Hepatocyte (in vitro differentiated cells): ENCODE results near the gene SLMAP. TPM values are rescaled to one million over a fixed set of nuclear protein-coding genes. Genes with fewer than 3 reads are reported as not detected.
A peak's percentile ranks its signal among the peaks of the same experiment; 100 is the strongest.

Experiments used
- DNase-seq: peaks from one replicate; pipeline ENCODE4 v3.0.0-alpha.2; 2016; ENCODE audit warnings: low spot score
- H2AFZ ChIP-seq: fragments of 200-600 bp; sonication (generic); 2 replicates; pipeline ENCODE4 v1.6.0; 2016; ENCODE audit warnings: antibody characterized with exemption, mild to moderate bottlenecking
- H3K27ac ChIP-seq: fragments of 200-600 bp; sonication (generic); 2 replicates; pipeline ENCODE4 v1.5.1; 2016; ENCODE audit warnings: mild to moderate bottlenecking
- H3K27me3 ChIP-seq: fragments of 200-600 bp; sonication (generic); 2 replicates; pipeline ENCODE4 v1.6.1; 2016
- H3K36me3 ChIP-seq: fragments of 200-600 bp; sonication (generic); replicated peaks from 2 replicates; pipeline ENCODE4 v1.5.1; 2016; ENCODE audit warnings: low read depth; ENCODE audit not compliant: insufficient read depth
- H3K4me1 ChIP-seq: fragments of 200-600 bp; sonication (generic); 2 replicates; pipeline ENCODE4 v1.5.1; 2016; ENCODE audit warnings: mild to moderate bottlenecking, moderate library complexity; ENCODE audit not compliant: insufficient read depth
- H3K4me2 ChIP-seq: fragments of 200-600 bp; sonication (generic); 2 replicates; pipeline ENCODE4 v1.6.0; 2016
- H3K4me3 ChIP-seq: fragments of 200-600 bp; sonication (generic); 2 replicates; pipeline ENCODE4 v1.5.1; 2016; ENCODE audit warnings: mild to moderate bottlenecking
- H3K79me2 ChIP-seq: fragments of 200-600 bp; sonication (generic); 2 replicates; pipeline ENCODE4 v1.6.0; 2017; ENCODE audit warnings: mild to moderate bottlenecking
- H3K9me2 ChIP-seq: fragments of 200-600 bp; sonication (generic); replicated peaks from 2 replicates; pipeline ENCODE4 v1.6.0; 2017; ENCODE audit warnings: mild to moderate bottlenecking; ENCODE audit not compliant: insufficient read depth
- H3K9me3 ChIP-seq: fragments of 200-600 bp; sonication (generic); 2 replicates; pipeline ENCODE4 v1.5.1; 2016; ENCODE audit warnings: low read depth, mild to moderate bottlenecking
- H4K20me1 ChIP-seq: fragments of 200-600 bp; sonication (generic); 2 replicates; pipeline ENCODE4 v1.6.0; 2016; ENCODE audit warnings: mild to moderate bottlenecking; ENCODE audit not compliant: insufficient read depth, poor library complexity, severe bottlenecking
- CTCF ChIP-seq: fragments of 200-600 bp; sonication (generic); IDR thresholded peaks from 2 replicates; pipeline ENCODE4 v1.5.1; 2016; ENCODE audit warnings: antibody characterized with exemption, mild to moderate bottlenecking; ENCODE audit not compliant: poor library complexity
- EZH2 ChIP-seq: fragments of 200-600 bp; sonication (generic); IDR thresholded peaks from 2 replicates; pipeline ENCODE4 v1.6.1; 2016; ENCODE audit warnings: antibody characterized with exemption, mild to moderate bottlenecking, borderline replicate concordance
- EZH2phosphoT487 ChIP-seq: fragments of 200-600 bp; sonication (generic); IDR thresholded peaks from one replicate; pipeline ENCODE4 v1.6.1; 2018; ENCODE audit warnings: antibody characterized with exemption, mild to moderate bottlenecking, low read depth, moderate library complexity; ENCODE audit not compliant: unreplicated experiment, severe bottlenecking
- whole genome bisulfite sequencing: methylation state at CpG from one replicate; pipeline ENCODE4 v1.1.6; 2016; ENCODE audit warnings: low lambda C conversion rate; ENCODE audit errors: missing lambda C conversion rate; 5-methylcytosine and 5-hydroxymethylcytosine counted together
- polyA plus RNA-seq: library from polyadenylated mRNA; unstranded; fragments of >200 nt; fragmentation: Nextera tagmentation; extraction: Ambion mirVana; gene quantifications from 2 replicates; pipeline ENCODE4 v1.2.1, GENCODE V29; 2016
- total RNA-seq: library from RNA; depleted of rRNA; stranded (reverse); fragments of >200 nt; gene quantifications from 2 replicates; pipeline ENCODE4 v1.2.3, GENCODE V29; 2014

Gene SLMAP
- total and polyA plus RNA-seq, 2 experiments from 2014 or later = 22.8 to 46.0 TPM

DNA sequence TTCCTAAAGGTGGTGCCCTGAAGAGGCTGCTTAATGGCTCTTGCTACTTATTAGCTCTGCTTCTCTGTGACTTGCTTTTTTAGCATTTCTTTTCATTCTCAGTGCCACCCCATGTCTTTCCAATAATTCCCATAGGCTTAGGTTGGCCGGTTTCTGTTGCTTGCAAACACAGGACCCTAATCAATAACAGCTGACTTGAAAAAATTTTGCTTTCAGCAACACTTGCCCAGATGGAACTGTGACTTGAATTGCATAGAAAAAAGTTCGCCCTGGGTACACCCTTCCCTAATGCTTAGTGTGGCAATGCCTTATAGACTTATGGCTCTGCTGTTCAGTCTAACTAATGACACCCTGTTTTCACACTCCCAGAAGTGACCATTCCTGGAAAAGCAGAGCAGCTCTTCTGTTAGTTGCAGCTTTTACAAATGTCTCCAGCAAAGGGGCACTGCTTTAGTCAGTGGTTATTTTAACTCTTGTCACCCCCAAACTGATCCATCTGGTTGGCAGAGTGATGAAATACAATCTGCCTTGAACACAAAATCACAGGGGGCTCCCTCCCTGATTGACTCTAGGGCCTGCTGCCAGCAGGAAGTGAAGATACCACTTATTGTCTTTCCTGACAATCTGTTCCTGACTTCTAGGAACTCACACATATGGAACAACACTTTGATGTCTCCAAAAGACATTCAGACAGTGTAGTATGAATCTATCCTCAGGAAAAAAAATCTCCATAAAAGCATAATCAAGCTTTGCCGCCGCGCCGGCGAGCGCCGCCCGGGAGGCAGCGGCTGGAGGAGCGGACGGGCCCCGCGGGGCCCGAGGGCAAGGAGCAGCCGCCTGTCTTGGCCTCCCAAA lies 9.7 kb upstream of the SLMAP start:
- no peaks in the 10 kb centered on the region for H3K4me1 ChIP-seq
- H3K27ac ChIP-seq = no peak overlapping the region
- H3K4me3 ChIP-seq = no peak overlapping the region
- DNase-seq = no peak
- WGBS = 87% methylated on average over 14 of the region's 17 CpGs
- no peaks in the 10 kb centered on the region for H4K20me1 ChIP-seq
- H3K4me2 ChIP-seq = no peak overlapping the region
- no peaks in the 10 kb centered on the region for H3K9me3 ChIP-seq
- H3K79me2 ChIP-seq = no peaks in the 10 kb centered on the region
- H3K9me2 ChIP-seq = no peaks in the 10 kb centered on the region
- H3K36me3 ChIP-seq = no peaks in the 10 kb centered on the region
- no peak overlapping the region for H2AFZ ChIP-seq
- TF ChIP-seq CTCF (no peak), EZH2 (no peak), EZH2phosphoT487 (no peak)
- no peaks in the 10 kb centered on the region for H3K27me3 ChIP-seq

DNA sequence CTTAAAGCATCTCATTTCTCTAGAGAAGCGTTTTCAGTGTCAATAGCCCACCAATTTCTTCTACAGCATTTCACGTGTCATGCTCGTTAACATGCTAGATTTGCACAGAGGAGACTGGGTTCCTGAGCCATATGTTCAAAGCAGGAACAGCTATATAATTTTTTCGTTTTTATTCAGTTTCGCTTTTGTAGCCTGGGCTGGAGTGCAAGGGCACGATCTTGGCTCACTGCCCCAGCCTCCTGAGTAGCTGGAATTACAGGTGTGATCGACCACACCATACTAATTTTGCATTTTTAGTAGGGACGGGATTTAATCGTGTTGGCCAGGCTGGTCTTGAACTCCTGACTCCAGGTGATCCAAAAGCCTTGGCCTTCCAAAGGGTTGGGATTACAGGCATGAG lies 6.6 kb upstream of the SLMAP start:
- H3K9me2 ChIP-seq = no peaks in the 10 kb centered on the region
- H4K20me1 ChIP-seq = no peaks in the 10 kb centered on the region
- H3K4me3 ChIP-seq = no peak overlapping the region
- no peak overlapping the region for H3K4me2 ChIP-seq
- 95% methylated on average over 9 of the region's 9 CpGs for WGBS
- H3K4me1 ChIP-seq = peaks cover 6% of the 10 kb centered on the region
- no peak overlapping the region for H3K27ac ChIP-seq
- no peaks in the 10 kb centered on the region for H3K9me3 ChIP-seq
- H2AFZ ChIP-seq = no peak overlapping the region
- TF ChIP-seq CTCF (no peak), EZH2phosphoT487 (no peak), EZH2 (no peak)
- no peaks in the 10 kb centered on the region for H3K27me3 ChIP-seq
- H3K79me2 ChIP-seq = no peaks in the 10 kb centered on the region
- DNase-seq = no peak
- H3K36me3 ChIP-seq = no peaks in the 10 kb centered on the region

- peak overlapping the region; percentile 21 for H3K4me2 ChIP-seq
- H4K20me1 ChIP-seq = peaks cover 4% of the 10 kb centered on the region
- H2AFZ ChIP-seq = no peak overlapping the region
- DNase-seq = peak; percentile 47
- no peaks in the 10 kb centered on the region for H3K27me3 ChIP-seq
- TF ChIP-seq CTCF (no peak), EZH2phosphoT487 (no peak), EZH2 (no peak)
- H3K36me3 ChIP-seq = no peaks in the 10 kb centered on the region
- H3K9me2 ChIP-seq = no peaks in the 10 kb centered on the region
- H3K4me1 ChIP-seq = peaks cover 6% of the 10 kb centered on the region
- peaks cover 10% of the 10 kb centered on the region for H3K79me2 ChIP-seq
- no peak overlapping the region for H3K4me3 ChIP-seq
- peak overlapping the region; percentile 78 for H3K27ac ChIP-seq
- H3K9me3 ChIP-seq = no peaks in the 10 kb centered on the region
Measured at GRCh38 chr3:57752307-57752706, 3.8 kb upstream of the SLMAP start.
